ENCODE results near the gene EPHB2.

EPHB2 gene

GRCh38 chr1:22889213-22889827 is 178.7 kb downstream of the EPHB2 start:
- peak; percentile 19 to 40 for DNase-seq

DNA sequence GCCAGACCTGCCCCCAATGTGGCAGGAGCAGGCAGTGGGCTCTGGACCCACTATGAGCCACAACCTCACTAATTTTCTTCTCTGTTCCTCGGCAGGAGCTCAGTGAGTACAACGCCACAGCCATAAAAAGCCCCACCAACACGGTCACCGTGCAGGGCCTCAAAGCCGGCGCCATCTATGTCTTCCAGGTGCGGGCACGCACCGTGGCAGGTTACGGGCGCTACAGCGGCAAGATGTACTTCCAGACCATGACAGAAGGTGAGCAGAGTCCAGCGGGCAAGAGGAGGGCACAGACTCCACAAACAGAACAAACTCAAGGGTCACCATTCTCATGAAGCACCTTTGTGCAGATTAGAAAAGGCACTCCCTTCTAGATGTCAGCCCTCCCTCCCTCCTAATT is 182.2 kb downstream of the EPHB2 start:
- DNase-seq, result peak in 1 of 2 experiments; percentile 74

- DNase-seq, result no peak
Measured at GRCh38 chr1:22893292-22893691, 182.7 kb downstream of the EPHB2 start.

- DNase-seq, result no peak
Measured at GRCh38 chr1:22895357-22895756, 184.7 kb downstream of the EPHB2 start.

GRCh38 chr1:22896184-22896583 is 185.5 kb downstream of the EPHB2 start:
- no peak for DNase-seq

- DNase-seq, result no peak
Measured at GRCh38 chr1:22900451-22900850, 189.8 kb downstream of the EPHB2 start.

DNA sequence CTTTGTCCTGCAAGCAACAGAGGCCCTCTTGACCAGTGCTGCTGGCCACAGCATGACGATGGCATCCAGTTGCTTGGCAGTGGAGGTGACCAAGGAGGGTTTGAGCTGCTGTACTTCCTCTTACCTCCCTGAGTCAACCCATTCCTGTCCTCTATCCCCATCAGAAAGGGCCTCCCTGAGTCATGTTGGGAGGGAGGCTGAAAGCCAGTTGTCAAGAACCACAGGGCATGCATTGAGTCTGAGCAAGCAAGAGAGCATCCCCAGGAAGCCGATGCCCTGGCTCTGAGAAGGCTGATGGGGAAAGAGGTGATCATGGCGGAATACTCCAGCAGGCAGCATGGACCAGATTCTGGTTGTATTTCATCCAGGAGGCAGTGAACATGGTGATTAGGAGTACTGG is 192.5 kb downstream of the EPHB2 start:
- DNase-seq, result no peak

DNA sequence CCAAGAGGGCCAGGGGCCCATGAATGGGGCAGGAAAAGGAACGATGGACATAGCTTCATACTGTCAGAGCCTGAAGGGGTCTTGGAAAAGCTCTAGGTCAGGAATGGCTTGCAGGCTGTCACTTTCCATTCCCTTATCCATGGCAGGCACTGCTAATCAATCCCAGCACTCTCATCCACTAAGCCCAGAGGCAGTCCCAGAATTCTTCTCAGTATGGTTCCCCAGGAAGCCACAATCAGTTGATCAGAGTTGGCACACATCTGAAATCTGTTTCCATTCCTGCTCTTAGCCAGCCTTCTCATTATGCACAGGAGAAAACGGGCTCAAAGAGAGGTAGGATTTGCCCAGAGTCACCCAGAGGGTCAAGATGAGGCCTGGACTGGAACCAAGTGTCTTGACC is 196.3 kb downstream of the EPHB2 start:
- DNase-seq, result no peak

GRCh38 chr1:22907528-22907927 is 196.9 kb downstream of the EPHB2 start:
- DNase-seq, result no peak

- DNase-seq, result no peak
Measured at GRCh38 chr1:22908880-22909426, 198.3 kb downstream of the EPHB2 start.

DNA sequence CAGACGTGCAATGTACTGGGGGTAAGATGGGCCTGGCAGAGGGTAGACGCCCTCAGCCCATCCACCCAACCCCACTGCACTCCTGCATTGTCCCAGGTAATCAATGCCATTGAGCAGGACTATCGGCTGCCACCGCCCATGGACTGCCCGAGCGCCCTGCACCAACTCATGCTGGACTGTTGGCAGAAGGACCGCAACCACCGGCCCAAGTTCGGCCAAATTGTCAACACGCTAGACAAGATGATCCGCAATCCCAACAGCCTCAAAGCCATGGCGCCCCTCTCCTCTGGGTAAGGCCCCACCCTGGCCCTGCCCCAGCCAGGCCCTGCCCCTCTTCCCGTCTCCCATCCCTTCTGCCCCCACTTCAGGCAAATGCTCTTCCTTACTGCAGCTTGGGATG is 199.6 kb downstream of the EPHB2 start:
- DNase-seq, result no peak

DNA sequence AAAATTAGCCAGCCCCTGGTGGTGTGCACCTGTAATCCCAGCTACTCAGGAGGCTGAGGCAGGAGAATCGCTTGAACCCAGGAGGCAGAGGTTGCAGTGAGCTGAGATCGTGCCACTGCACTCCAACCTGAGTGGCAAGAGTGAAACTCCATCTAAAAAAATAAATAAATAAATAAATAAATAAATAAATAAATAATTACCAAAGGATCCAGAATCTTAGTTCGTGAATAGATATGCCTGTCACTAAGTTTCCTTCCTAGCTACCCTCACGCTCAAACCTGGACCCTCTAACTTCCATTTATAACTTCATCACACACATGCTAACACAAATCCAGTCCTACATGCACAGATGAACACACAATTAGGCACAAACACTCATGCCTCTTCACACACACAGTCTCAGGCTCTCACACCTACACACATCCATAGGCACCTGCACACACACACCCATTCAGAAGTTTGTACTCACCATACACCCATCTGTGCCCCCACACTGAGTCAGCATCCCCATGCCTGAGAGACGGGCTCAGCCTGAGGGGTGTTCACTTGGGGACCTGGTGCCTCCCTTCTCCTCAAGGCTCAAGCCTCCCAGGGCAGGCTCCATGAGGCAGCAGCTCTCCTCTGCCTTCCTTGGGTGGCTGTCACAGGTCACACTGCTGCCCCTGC is 200.5 kb downstream of the EPHB2 start:
- no peak for DNase-seq

GRCh38 chr1:22912311-22912710 is 201.7 kb downstream of the EPHB2 start:
- DNase-seq, result no peak

- no peak for DNase-seq
Measured at GRCh38 chr1:22913421-22914141, 202.9 kb downstream of the EPHB2 start.

DNA sequence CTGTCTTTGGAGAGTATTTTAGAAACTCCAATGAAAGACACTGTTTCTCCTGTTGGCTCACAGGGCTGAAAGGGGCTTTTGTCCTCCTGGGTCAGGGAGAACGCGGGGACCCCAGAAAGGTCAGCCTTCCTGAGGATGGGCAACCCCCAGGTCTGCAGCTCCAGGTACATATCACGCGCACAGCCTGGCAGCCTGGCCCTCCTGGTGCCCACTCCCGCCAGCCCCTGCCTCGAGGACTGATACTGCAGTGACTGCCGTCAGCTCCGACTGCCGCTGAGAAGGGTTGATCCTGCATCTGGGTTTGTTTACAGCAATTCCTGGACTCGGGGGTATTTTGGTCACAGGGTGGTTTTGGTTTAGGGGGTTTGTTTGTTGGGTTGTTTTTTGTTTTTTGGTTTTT is 203.5 kb downstream of the EPHB2 start:
- DNase-seq, result no peak

GRCh38 chr1:22914633-22915217 is 204.1 kb downstream of the EPHB2 start:
- no peak for DNase-seq

GRCh38 chr1:22915231-22915630 is 204.6 kb downstream of the EPHB2 start:
- DNase-seq, result no peak

GRCh38 chr1:22915816-22916470 is 205.3 kb downstream of the EPHB2 start:
- DNase-seq, result no peak

DNA sequence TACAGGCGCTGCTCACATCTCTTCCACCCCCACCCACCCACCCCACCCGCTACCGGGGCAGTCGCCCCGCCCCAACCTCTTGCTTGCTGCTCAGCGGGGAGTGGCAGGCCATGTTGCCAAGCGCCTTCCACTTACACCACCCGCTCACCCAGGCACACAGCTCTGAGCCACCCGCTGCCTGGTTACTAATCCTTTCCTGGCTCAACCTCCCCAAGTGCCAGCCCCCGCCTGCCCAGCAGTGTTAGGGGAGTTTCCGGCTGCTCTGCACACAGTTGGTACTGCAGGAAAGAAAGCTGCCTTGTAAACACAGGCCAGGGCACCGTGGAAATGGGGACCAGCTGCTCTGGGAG is 205.8 kb downstream of the EPHB2 start:
- no peak for DNase-seq

DNA sequence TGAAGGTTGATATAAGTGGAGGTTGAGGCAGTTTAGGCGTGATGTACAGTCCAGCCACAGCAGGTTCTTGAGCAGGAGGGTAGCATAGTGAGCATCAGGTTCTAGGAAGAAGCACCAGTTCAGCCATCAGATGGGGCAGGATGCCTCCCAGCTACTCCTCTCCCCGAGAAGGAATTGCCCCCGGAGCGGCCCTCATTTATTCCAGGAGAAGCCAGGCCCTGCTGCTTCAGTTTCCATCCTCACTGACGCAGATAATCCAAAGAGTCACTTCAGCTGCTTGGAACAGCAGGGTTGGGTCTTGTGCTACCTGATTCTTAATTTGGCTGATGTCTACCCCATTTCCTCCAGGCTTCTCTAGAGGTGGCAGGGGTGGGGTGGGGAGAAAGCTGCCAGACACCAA is 207.3 kb downstream of the EPHB2 start:
- no peak for DNase-seq

DNA sequence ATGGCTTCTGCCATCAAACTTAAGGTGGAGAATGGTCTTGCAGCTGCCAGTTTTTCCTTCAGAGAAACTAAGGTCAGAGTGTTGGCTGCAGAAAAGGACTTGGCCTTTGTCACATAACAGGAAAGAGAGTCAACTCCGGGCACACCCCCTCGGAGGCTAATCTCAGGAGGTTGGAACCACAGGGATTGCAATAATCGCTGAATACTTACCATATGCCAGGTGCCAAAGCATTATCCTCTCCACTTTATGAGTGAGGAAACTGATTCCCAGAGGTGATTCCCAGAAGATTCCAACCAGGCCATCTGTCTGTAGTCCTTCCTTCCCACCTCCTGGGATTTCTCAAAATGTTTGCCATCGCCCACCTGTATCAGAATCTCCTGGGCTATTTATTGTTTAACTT is 208.0 kb downstream of the EPHB2 start:
- DNase-seq, result no peak

GRCh38 chr1:22919341-22920025 is 208.8 kb downstream of the EPHB2 start:
- DNase-seq, result no peak

All from Kasumi-1 (cell line).